GM18526 (cell line): ENCODE data around the gene LMO2.

Source experiments
- POLR2A ChIP-seq: IDR thresholded peaks from 3 replicates; pipeline ENCODE4 v1.6.1; 2011; ENCODE audit not compliant: insufficient read length; ENCODE audit errors: extremely low read depth

Gene LMO2

DNA sequence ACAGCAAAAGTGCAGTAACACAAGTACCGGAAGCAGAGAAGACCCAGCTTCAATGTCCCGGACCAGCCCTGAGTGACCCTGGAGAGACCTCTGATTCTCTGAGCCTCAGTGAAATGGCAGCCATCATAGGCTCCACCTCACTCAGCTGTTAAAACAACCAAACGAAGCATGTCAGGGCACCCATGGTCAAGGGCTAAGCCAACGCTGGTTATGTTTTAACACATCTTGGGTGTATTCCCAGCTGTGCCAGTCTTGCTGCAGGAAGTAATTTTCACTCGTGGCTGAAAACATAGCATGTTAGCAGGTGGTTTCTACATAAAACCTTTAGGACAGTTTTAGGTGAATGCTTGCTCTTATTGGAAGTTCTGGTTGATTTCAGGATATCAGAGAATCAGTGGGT, 30.9 kb downstream of the LMO2 start:
- TF ChIP-seq POLR2A, result no peak

DNA sequence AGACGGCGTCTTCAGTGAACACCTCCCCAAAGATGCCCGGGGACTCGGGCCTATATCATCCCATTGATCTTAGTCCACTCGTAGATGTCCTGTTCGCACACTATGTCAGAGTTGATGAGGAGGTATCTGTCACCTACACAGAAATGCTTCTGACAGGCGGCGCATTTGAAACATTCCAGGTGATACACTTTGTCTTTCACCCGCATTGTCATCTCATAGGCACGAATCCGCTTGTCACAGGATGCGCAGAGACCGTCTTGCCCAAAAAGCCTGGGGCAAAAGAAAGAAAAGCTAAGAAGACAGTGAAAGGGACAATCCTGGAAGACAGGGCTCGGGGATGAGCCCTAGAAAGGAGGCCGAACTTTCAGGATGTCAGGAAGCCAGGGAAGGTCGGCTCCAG, 32.6 kb downstream of the LMO2 start:
- TF ChIP-seq POLR2A, result no peak

DNA sequence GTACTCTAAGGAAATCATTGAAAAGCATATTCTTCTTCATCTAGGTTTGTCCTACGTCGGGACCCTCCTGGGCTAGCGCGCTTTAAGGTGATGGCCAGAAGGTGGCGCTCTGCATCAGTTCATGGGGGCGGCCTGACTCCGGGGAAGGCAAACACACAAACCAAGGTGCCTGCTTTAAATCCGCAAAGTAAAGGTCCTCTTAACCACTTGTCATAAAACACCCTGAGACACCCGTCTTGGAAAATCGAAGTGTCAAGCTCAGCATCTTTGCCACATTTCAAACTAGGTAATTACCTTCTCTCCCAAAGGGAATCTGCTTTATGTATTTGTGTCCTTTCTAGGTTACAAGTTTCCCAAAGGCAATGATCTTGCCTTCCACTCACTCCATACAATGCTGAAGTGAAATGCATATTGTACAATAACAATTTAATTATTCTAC, 33.9 kb downstream of the LMO2 start:
- no peak for TF ChIP-seq POLR2A

DNA sequence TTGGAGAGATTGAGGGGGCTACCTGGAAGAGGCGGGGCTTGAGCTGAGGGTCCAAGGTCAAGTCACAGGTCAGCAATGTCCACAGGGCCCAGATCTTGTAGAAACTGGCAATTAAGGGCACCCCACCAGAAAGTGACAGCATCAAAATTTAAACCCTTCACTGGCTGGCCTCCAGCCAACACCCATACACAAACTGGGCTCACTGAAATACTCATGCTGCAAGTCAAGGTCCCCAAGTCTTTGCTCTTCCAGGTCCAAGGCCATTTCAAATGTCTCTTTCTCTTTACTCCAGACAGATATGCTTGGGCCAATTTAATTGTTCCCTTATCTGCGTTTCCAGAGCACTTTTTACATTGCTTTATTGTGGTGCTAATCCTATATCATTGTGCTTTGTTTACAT, 36.4 kb downstream of the LMO2 start:
- TF ChIP-seq POLR2A, result no peak

DNA sequence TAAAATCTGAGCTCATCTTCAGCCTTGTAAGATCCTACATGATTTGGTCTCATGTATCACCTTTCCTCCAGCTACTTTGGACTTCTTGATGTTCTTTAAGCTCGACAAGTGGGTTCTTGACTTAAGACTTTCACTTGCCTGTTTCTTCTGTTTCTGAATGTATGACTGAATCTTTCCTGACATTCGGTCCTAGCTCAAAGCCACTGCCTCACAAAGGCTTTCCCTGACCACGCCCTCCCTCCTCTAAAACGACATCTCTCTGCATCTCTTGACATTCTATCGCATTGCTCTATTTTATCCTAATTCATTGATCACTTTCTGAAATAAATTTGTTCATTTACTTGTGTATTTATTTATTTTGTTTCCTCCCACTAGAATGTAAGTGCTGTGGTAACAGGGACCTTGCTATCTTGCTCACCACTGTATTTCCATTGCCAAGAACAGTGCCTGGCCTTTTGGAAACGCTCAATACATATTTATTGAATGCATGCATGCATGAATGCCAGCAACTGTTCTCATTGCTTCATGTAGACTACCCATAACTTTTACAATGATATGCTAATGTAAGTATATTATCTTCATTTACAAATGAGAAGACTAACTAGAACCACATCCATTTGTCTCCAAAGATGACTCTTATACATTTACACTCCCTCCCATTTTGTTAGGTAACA, 43.0 kb downstream of the LMO2 start:
- no peak for TF ChIP-seq POLR2A

DNA sequence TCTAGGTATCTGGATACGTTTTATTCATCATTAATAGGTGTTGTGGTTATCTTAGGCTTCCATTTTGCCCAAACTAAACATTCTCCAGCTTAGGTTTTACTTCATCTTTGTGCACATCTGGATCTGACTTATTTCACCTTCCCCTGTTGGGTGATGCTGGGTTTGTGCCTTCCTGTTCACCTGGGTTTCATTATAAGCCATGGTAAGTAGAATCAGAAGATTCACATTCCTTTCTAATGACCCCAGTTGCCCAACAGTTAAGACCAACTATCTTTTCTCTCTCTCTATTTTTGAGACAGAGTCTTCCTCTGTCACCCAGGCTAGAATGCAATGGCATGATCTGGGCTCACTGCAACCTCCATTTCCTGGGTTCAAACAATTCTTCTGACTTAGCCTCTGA, 44.6 kb downstream of the LMO2 start:
- no peak for TF ChIP-seq POLR2A

DNA sequence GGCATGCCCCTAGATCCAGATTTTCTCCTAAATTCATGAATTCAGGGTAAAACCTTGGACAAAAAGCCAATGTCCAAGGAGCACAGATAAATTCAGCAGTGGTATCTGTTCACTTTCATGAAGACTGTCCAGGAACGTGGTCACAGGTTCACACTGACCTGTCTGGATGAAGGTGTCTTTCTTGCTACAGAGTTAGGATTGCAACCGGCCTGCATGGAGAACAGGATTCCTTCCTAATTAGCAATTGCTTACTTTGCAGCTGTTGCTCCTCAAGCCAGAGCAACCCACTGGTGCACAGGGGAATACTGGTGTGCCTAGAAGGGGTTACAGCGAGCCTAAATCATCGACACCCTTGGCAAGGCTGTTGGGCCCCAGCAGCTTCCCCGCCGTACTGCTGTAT, 47.6 kb downstream of the LMO2 start:
- TF ChIP-seq POLR2A, result no peak

DNA sequence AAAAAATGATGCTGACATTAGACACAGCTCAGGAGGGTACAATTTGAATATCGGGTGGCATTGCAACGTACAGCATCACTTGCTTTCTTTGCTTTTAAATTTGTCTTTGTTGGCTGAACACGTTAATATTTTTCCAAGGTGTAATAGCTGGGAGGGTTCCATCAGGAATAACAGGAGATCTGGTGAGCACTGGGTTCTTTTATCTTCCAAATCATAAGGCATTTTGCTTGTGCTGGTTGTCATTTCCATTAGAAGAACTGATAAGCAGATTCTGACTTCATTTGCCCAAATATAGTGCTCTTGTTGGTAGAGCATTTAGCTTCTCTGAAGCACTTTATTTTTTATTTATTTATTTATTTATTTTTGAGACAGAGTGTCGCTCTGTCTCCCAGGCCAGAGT, 48.9 kb downstream of the LMO2 start:
- no peak for TF ChIP-seq POLR2A

DNA sequence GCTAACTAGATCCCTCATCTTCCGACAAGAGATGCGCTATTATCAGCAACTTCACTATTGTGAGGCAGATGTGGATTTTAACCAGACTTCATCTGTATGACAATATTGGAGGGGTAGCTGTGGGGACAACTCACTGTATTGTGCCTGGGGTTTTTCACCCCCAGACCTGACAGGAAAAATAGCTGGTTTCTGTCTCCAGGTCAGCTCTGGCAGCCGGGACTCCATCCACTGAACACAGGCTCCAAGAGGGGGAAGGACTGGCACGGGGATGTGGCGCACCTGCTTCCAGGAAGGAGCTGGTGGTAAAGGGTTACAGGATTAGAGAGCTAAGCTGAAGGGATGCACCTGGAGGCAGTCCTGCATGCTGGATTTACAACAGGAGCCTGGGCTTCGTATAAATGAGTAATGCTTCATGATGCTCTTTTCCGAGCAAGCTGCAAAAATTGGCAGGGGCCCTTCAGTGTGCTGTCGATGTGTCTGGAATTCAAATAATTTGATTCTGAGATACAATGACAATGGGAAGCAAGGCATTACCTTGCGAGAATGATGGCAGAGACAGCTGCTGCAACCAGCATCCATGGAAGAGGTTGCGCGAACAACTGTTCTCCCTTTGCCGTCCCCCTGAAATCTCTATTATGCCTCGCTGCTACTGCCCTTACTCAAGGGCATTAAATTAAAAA, 49.5 kb downstream of the LMO2 start:
- no peak for TF ChIP-seq POLR2A

DNA sequence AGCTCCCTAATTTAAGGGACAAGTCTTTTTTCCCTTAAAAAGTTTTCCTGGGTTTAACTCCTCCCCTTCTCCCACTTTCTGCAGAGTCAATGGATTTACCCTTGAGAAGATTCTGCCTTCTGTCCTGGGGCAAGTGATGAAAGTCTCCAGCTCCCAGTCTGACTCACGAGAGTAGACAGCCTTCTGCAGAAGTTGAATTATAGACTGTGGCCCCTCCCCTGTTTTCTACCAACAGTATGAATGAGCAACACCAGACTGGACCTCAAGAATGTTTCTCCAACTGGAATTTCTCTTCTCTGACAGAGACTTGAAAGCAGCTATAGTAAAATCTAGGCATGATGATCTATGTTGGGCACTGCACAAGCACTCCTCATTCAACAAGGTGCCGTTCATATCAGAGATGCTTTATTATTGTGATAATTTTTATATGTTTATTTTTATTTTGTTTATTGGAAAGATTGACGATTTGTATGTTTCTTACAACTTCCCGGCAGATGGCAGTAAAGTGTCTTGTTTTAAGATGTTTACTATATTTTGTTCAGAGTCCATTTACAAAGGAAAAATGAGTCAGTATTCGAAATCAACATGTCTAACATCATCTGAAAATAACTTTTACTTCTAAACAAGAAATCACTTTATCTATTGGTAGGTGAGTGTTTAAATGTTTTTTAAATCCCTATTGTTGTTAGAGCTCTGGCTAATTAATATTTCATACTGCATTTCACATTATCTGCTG, 56.6 kb downstream of the LMO2 start:
- TF ChIP-seq POLR2A, result no peak

DNA sequence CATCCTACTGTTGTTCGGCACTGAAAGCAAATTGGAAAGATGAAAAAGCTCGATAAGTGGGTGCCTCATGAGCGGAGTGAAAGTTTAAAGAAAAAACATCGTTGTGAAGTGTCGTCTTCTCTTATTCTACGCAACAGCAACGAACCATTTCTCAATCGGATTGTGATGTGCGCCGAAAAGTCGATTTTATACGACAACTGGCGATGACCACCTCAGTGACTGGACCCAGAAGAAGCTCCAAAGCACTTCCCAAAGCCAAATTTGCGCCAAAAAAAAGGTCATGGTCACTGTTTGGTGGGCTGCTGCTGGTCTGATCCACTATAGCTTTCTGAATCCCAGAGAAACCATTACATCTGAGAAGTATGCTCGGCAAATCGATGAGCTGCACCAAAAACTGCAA, 59.2 kb downstream of the LMO2 start:
- TF ChIP-seq POLR2A, result no peak

DNA sequence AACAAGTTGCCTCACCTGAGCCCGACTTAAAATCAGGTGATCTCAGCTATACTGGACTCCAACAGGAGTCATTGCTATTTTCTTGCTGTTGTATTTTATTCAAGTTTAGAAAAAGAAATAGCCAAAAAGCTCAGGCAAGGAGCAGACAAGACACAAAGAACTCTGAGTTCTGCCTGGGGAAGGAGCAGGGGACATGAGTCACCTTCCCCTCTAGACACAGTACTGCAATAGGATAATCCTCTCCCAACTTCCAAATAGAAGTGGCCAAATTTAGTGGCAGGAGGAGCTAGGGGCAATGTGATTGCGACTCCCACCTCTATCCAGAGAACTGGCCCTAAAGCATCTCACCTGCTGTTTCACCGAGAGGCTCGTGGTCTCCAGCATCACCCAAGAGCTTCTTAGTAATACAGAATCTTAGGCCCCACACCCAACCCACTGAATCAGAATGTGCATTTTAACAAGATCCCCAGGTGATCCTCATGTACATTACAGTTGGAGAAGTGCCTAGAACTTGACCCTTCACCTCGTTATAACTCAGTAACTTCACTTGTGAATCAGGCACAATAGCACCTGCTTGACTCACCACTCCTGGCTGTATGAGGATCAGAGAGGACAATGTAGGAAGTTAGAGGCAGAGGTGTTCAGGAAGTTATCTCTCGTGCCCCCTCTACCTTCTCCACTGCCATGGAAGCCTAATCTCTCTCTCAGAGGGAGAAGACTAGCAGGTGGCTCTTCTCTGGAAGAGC, 60.8 kb downstream of the LMO2 start:
- TF ChIP-seq POLR2A, result no peak

DNA sequence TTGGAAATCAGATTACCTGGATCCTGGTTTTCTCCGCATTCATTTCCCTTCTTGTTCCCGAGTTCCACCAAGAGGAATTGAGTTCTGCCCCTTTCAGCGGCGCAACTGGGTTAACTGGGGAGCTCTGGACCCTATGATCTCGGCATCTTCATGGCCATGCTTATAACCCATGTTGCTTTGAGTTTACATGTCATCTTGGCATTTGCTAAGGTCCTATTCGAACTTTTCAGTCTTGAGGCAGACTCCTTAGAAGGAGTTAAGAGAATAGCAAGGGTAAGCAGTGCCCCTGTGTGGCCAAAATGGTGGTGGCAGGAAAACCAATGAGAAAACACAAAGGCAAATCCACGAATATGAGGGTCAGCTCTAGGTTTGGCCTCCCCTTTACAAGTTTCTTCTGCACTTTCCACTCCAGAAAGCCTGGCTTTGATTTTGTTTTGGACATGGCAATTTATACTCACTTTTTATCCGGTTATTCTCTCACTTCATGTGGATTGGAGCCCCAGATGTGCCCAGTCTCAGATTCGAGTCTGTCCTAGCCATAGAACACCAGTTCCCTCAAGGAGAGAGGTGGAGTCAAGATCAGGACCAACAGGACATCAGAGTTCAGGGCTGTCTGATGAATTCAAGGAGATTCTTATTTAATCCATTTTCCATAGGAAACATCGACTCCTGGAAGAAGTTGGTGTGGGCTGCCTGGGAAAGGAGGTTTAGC, 62.3 kb downstream of the LMO2 start:
- no peak for TF ChIP-seq POLR2A

DNA sequence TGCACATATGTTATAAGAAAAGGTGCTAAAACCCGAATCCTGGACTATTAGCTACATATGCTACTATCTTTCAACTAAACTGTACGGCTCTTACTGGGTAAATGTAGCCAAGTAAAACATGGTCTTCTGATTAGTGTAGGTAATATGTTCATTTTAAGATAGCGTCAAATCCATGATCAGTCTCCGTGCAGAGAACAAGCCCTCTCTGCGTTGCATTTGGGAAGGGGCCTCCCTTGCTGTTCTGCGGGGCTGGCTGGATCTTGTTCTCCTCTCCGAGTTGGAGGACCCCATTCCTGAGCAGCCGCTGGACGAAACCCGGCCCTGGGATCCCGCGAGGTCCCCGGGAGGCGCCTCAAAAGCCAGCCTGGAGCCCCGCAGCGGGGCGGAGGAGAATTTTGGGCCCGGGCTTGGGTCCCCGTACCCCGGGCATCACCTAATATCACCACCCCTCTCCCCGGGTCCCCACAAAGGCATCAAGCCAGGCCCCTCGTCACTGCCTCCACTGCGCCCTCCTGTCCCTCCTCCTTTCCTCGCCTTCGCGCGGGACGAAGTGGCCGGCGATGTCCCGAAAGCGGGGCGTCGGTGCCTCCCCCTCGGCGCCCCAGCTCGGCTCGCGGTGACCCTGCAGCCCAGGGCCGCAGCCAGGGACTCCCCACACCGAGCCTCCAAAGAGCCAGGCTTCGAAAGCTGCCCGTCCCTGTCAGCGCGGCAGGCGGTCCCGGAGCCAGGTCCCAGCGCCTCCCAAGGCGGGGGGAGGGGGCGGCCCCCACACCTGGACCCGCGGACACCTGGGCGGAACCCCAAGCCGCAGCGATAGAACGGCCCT, 63.1 kb downstream of the LMO2 start:
- TF ChIP-seq POLR2A, result no peak
